GM13976 (cell line): ENCODE results near the gene COMMD7.

ENCODE experiments used
- DNase-seq: peaks from one replicate; pipeline ENCODE4 v3.0.0; 2012; ENCODE audit warnings: low spot score
- CTCF ChIP-seq: IDR thresholded peaks from 2 replicates; pipeline ENCODE4 v1.5.1; 2012; ENCODE audit warnings: borderline replicate concordance, mild to moderate bottlenecking; ENCODE audit not compliant: insufficient read depth; ENCODE audit errors: extremely low read depth, missing control alignments, control extremely low read depth
- in situ Hi-C: fragments of 300-500 bp; cut with MboI; formaldehyde crosslinking; loops from one replicate; pipeline ENCODE4 v1.12.0; 2022; ENCODE audit warnings: low sequenced_read_pairs, mixed read lengths, inconsistent platforms; ENCODE audit not compliant: unreplicated experiment

Gene COMMD7

GRCh38 chr20:32786059-32786760 lies 42.9 kb upstream of the COMMD7 start:
- DNase-seq: no peak
- in situ Hi-C loops: loop anchor here (10.0 kb wide), 1 partner anchor 111 kb away; the partner anchor contains the start of gene C20orf203
- TF ChIP-seq CTCF: no peak

GRCh38 chr20:32784369-32785080 lies 41.3 kb upstream of the COMMD7 start:
- in situ Hi-C loops: loop anchor here (10.0 kb wide), 1 partner anchor 110 kb away; the partner anchor contains the start of gene C20orf203
- no peak for TF ChIP-seq CTCF
- DNase-seq: no peak

GRCh38 chr20:32780749-32781655 lies 37.7 kb upstream of the COMMD7 start:
- DNase-seq: no peak
- no peak for TF ChIP-seq CTCF
- in situ Hi-C loops: loop anchor here (10.0 kb wide), 1 partner anchor 106 kb away; the partner anchor contains the start of gene C20orf203

GRCh38 chr20:32780278-32780677 lies 37.0 kb upstream of the COMMD7 start:
- TF ChIP-seq CTCF: no peak
- in situ Hi-C loops: loop anchor here (10.0 kb wide), 1 partner anchor 105 kb away; the partner anchor contains the start of gene C20orf203
- no peak for DNase-seq

- DNase-seq: no peak
- in situ Hi-C loops: loop anchor here (10.0 kb wide), 1 partner anchor 105 kb away; the partner anchor contains the start of gene C20orf203
- no peak for TF ChIP-seq CTCF
These were observed 36.4 kb upstream of the COMMD7 start for GRCh38 chr20:32779500-32780211.
